ENCODE measurements around the gene PDE4D. TPM values are rescaled to one million over a fixed set of nuclear protein-coding genes. Genes with fewer than 3 reads are reported as not detected.

PDE4D gene
- total RNA-seq, 1 experiment from 2014 or later, result 3.3 TPM

GRCh38 chr5:59179704-59180103 lies 713.8 kb downstream of the PDE4D start:
- POLR2A ChIA-PET, result no interaction called here
- H3K9me3 Mint-ChIP-seq, result no peaks in the 10 kb centered on the region
- DNase-seq (ENCODE audit: low spot score) (no peak), ATAC-seq (no peak)
- TF ChIP-seq, protein P1, sequence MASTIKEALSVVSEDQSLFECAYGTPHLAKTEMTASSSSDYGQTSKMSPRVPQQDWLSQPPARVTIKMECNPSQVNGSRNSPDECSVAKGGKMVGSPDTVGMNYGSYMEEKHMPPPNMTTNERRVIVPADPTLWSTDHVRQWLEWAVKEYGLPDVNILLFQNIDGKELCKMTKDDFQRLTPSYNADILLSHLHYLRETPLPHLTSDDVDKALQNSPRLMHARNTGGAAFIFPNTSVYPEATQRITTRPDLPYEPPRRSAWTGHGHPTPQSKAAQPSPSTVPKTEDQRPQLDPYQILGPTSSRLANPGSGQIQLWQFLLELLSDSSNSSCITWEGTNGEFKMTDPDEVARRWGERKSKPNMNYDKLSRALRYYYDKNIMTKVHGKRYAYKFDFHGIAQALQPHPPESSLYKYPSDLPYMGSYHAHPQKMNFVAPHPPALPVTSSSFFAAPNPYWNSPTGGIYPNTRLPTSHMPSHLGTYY (CRISPR knock-in tag; IDR thresholded peaks at IDR 0.05), result no peak
- TF ChIP-seq KAT7 (CRISPR knock-in tag; IDR thresholded peaks at IDR 0.05; ENCODE audit: borderline replicate concordance) (no peak), SP1 (CRISPR knock-in tag; conservative IDR thresholded peaks at IDR 0.05) (no peak), ZNF425 (CRISPR knock-in tag; conservative IDR thresholded peaks at IDR 0.05) (no peak), ZNF671 (CRISPR knock-in tag; IDR thresholded peaks at IDR 0.05) (no peak), RELA (CRISPR knock-in tag; IDR thresholded peaks at IDR 0.05; ENCODE audit: borderline replicate concordance) (no peak), ZNF512 (CRISPR knock-in tag; IDR thresholded peaks at IDR 0.05; ENCODE audit: borderline replicate concordance) (no peak), AR (CRISPR knock-in tag; IDR thresholded peaks at IDR 0.05) (no peak), CTCF (IDR thresholded peaks at IDR 0.05) (no peak), GABPB1 (CRISPR knock-in tag; IDR thresholded peaks at IDR 0.05) (no peak), MXD4 (CRISPR knock-in tag; IDR thresholded peaks at IDR 0.05; ENCODE audit: borderline replicate concordance) (no peak), FOXK1 (CRISPR knock-in tag; IDR thresholded peaks at IDR 0.05) (no peak), ZNF232 (CRISPR knock-in tag; IDR thresholded peaks at IDR 0.05) (no peak), FOXJ3 (CRISPR knock-in tag; IDR thresholded peaks at IDR 0.05; ENCODE audit: borderline replicate concordance) (no peak)
- TF ChIP-seq, protein P2, sequence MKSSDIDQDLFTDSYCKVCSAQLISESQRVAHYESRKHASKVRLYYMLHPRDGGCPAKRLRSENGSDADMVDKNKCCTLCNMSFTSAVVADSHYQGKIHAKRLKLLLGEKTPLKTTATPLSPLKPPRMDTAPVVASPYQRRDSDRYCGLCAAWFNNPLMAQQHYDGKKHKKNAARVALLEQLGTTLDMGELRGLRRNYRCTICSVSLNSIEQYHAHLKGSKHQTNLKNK (CRISPR knock-in tag; IDR thresholded peaks at IDR 0.05), result no peak
- CTCF ChIA-PET, result interaction anchor here (1.2 kb wide), 1 partner anchor 145 kb away, joined by 3 read pairs; no protein-coding TSS in a partner anchor
- no peaks in the 10 kb centered on the region for H3K27me3 Mint-ChIP-seq (ENCODE audit: low read depth)
- H3K4me3 Mint-ChIP-seq, result no peak overlapping the region
- peaks cover 17% of the 10 kb centered on the region for H3K4me1 Mint-ChIP-seq
- no peak overlapping the region for H3K27ac Mint-ChIP-seq
- no peaks in the 10 kb centered on the region for H3K36me3 Mint-ChIP-seq

- Mint-ChIP-seq H3K27ac (no peak overlapping the region), H3K9me3 (no peaks in the 10 kb centered on the region), H3K4me3 (no peak overlapping the region), H3K36me3 (no peaks in the 10 kb centered on the region), H3K4me1 (peaks cover 13% of the 10 kb centered on the region), H3K27me3 (ENCODE audit: low read depth) (no peaks in the 10 kb centered on the region)
- ChIA-PET POLR2A (no interaction called here), CTCF (interaction anchor here (1.2 kb wide), 1 partner anchor 10 kb away, joined by 3 read pairs; no protein-coding TSS in a partner anchor)
- ATAC-seq (no peak), DNase-seq (ENCODE audit: low spot score) (no peak)
- TF ChIP-seq ZNF512 (CRISPR knock-in tag; IDR thresholded peaks at IDR 0.05; ENCODE audit: borderline replicate concordance) (no peak), CBFB (CRISPR knock-in tag; IDR thresholded peaks at IDR 0.05; ENCODE audit: low read depth) (no peak), ZNF423 (CRISPR knock-in tag; IDR thresholded peaks at IDR 0.05) (no peak), ZNF263 (CRISPR knock-in tag; IDR thresholded peaks at IDR 0.05; ENCODE audit: low read depth) (no peak), ZNF416 (CRISPR knock-in tag; IDR thresholded peaks at IDR 0.05) (no peak), GRHL2 (CRISPR knock-in tag; IDR thresholded peaks at IDR 0.05; ENCODE audit: insufficient replicate concordance, severe bottlenecking) (no peak), NR1H2 (CRISPR knock-in tag; IDR thresholded peaks at IDR 0.05) (no peak), SP1 (CRISPR knock-in tag; conservative IDR thresholded peaks at IDR 0.05) (no peak)
- TF ChIP-seq, protein P3, sequence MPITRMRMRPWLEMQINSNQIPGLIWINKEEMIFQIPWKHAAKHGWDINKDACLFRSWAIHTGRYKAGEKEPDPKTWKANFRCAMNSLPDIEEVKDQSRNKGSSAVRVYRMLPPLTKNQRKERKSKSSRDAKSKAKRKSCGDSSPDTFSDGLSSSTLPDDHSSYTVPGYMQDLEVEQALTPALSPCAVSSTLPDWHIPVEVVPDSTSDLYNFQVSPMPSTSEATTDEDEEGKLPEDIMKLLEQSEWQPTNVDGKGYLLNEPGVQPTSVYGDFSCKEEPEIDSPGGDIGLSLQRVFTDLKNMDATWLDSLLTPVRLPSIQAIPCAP (CRISPR knock-in tag; IDR thresholded peaks at IDR 0.05), result no peak
These were observed 715.0 kb downstream of the PDE4D start for GRCh38 chr5:59178482-59178881.
